ENCODE results near the gene ARHGEF16.

DNA sequence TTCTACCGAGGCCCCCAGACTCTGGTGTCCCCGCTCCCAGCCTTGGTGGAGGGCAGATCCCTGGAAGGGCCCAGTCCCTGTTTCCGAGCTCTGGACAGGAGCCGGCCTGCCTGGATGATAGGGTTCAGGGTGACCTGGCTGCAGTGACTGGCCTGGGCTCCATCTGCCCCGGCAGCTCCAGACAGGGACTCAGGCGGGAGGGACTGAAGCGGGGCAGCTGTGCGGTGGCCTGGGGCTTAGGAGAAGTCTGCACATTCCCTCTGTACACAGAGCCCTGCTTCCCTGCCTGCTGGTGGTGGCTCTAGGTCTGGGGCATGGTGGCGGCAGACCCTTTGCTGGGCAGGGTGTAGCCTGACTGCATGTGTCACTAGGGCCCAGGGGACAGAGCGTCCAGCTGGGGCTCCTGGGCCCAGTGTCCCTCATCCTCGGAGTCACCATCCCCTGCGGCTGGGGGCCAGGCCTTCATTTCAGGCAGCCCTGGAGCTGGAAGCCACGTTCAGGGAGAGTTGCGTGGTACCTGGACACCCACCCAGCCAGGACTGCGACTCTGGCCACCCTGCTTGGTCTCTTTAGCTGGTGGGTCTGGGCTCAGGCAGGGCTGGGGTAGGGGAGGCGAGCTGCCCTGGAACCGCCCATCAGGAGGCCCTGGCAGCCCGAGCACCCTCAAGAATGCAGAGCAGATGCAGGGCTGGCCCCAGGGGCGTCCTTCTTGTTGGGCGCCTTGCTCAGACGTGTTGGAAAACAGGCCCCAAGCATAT is 9.6 kb downstream of the ARHGEF16 start:
- TF ChIP-seq, protein P1, sequence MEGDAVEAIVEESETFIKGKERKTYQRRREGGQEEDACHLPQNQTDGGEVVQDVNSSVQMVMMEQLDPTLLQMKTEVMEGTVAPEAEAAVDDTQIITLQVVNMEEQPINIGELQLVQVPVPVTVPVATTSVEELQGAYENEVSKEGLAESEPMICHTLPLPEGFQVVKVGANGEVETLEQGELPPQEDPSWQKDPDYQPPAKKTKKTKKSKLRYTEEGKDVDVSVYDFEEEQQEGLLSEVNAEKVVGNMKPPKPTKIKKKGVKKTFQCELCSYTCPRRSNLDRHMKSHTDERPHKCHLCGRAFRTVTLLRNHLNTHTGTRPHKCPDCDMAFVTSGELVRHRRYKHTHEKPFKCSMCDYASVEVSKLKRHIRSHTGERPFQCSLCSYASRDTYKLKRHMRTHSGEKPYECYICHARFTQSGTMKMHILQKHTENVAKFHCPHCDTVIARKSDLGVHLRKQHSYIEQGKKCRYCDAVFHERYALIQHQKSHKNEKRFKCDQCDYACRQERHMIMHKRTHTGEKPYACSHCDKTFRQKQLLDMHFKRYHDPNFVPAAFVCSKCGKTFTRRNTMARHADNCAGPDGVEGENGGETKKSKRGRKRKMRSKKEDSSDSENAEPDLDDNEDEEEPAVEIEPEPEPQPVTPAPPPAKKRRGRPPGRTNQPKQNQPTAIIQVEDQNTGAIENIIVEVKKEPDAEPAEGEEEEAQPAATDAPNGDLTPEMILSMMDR (IDR thresholded peaks at IDR 0.05), result no peak
- TF ChIP-seq EZH2 (IDR thresholded peaks at IDR 0.05; ENCODE audit: borderline replicate concordance, insufficient read depth, low read depth, low read length, poor library complexity, severe bottlenecking), result no peak
